ENCODE measurements around the gene SEZ6L2.
"Not testable (repeated sequence)": the region's sequence is repeated elsewhere in the genome, so short reads cannot be mapped to it uniquely, and the experiment has no call there.

Gene SEZ6L2

GRCh38 chr16:29899516-29900101, at the start of gene SEZ6L2:
SEZ6L2 (minus strand) TSS chr16:29899550; CDS start chr16:29899019, 531 bp downstream.
- peak; percentile 97 for DNase-seq (ENCODE audit: low spot score)

- no peak for DNase-seq (ENCODE audit: low spot score)
Measured at GRCh38 chr16:29947897-29948296, 48.5 kb upstream of the SEZ6L2 start.

GRCh38 chr16:29943846-29944799, 44.8 kb upstream of the SEZ6L2 start:
- DNase-seq (ENCODE audit: low spot score): peak; percentile 56

GRCh38 chr16:29940656-29941055, 41.3 kb upstream of the SEZ6L2 start:
- no peak for DNase-seq (ENCODE audit: low spot score)

- DNase-seq (ENCODE audit: low spot score): not testable (repeated sequence)
Measured at GRCh38 chr16:29931750-29932149, 32.4 kb upstream of the SEZ6L2 start.

GRCh38 chr16:29927070-29927905, 27.9 kb upstream of the SEZ6L2 start:
- DNase-seq (ENCODE audit: low spot score): peak; percentile 33

- peak; percentile 56 for DNase-seq (ENCODE audit: low spot score)
Measured at GRCh38 chr16:29926711-29927052, 27.3 kb upstream of the SEZ6L2 start.

- peak; percentile 98 for DNase-seq (ENCODE audit: low spot score)
Measured at GRCh38 chr16:29925781-29926710, 26.7 kb upstream of the SEZ6L2 start, which contains the start of gene KCTD13. KCTD13 (minus strand) TSS chr16:29926226; CDS start chr16:29926033, 193 bp downstream.

GRCh38 chr16:29925105-29925756, 25.9 kb upstream of the SEZ6L2 start:
- DNase-seq (ENCODE audit: low spot score): no peak

- DNase-seq (ENCODE audit: low spot score): no peak
Measured at GRCh38 chr16:29922986-29923501, 23.7 kb upstream of the SEZ6L2 start.

GRCh38 chr16:29922326-29922725, 23.0 kb upstream of the SEZ6L2 start:
- DNase-seq (ENCODE audit: low spot score): no peak

GRCh38 chr16:29921034-29921385, 21.7 kb upstream of the SEZ6L2 start:
- no peak for DNase-seq (ENCODE audit: low spot score)

- DNase-seq (ENCODE audit: low spot score): no peak
Measured at GRCh38 chr16:29920288-29921033, 21.1 kb upstream of the SEZ6L2 start.

- DNase-seq (ENCODE audit: low spot score): no peak
Measured at GRCh38 chr16:29916979-29917378, 17.6 kb upstream of the SEZ6L2 start.

GRCh38 chr16:29915590-29916247, 16.4 kb upstream of the SEZ6L2 start:
- no peak for DNase-seq (ENCODE audit: low spot score)

GRCh38 chr16:29913514-29913913, 14.2 kb upstream of the SEZ6L2 start:
- no peak for DNase-seq (ENCODE audit: low spot score)

- no peak for DNase-seq (ENCODE audit: low spot score)
Measured at GRCh38 chr16:29912087-29912486, 12.7 kb upstream of the SEZ6L2 start.

GRCh38 chr16:29911676-29912010, 12.3 kb upstream of the SEZ6L2 start:
- no peak for DNase-seq (ENCODE audit: low spot score)
